Stimulated activated naive CD4-positive, alpha-beta T cell treated with Interleukin-2 at 50 U/mL for 16 hours (primary cell): Measurements from ENCODE around the gene KCNN3.

Source experiments
- DNase-seq: peaks from one replicate; lab custom pipeline; 2025; lab: John Stamatoyannopoulos, UW

Gene KCNN3

DNA sequence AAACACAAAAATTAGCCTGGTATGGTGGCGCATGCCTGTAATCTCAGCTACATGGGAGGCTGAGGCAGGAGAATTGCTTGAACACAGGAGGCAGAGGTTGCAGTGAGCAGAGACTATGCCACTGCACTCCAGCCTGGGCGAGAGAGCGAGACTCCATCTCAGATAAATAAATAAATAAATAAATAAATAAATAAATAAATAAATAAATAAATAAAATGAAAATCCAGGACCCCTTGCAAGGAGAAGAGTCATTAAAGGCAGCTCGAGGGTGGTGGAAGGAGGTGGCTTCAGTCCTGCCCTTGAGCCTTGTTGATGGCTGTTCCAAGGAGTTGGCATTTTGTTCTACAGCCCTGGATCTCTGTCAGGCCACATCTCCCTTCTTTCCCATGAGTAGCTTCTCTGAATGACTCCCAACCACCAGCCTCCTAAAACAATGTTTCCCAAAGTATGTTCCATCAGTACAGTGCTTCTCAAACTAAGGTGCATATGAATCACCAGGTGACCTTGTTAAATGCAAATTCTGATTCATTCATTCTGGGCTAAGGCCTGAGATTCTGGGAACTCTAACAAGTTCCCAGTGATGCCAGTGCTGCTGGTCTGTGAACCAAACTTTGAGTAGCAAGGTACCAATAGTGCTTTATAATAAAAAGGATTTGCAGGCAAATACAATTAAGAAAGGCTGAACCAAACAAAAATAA is 99.0 kb downstream of the KCNN3 start:
- no peak for DNase-seq

DNA sequence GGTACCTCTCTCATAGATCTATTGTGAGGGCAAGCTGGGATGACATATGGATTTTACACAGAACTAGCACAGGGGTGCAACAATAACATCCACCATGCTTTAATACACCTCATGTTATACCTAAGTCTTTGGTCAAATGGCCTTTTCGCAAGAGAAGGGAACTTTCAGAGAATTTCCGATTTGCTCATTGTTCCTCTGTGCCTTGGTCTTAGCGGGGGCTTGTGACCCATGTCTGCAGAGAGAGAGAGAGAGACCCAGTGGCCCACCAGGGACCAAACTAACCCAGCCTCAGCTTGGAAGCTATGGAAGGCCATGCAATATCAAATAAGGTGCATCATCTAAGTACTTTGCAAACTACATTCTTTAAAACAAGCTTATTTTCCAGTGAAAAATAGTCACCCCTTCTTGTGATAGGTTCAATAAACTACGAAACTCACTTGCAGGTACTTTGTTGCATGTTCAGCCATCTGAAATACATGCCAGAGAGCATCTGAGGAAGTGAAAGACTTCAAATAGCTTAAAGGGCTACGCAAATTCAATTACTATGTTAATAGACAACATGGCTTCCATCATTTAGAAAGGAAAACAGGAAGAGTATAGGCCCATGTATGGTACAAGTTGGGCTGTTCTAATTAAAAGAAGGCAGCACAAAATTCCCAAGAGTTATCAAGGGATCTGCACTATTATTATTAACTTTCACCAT is 100.7 kb downstream of the KCNN3 start:
- no peak for DNase-seq

DNA sequence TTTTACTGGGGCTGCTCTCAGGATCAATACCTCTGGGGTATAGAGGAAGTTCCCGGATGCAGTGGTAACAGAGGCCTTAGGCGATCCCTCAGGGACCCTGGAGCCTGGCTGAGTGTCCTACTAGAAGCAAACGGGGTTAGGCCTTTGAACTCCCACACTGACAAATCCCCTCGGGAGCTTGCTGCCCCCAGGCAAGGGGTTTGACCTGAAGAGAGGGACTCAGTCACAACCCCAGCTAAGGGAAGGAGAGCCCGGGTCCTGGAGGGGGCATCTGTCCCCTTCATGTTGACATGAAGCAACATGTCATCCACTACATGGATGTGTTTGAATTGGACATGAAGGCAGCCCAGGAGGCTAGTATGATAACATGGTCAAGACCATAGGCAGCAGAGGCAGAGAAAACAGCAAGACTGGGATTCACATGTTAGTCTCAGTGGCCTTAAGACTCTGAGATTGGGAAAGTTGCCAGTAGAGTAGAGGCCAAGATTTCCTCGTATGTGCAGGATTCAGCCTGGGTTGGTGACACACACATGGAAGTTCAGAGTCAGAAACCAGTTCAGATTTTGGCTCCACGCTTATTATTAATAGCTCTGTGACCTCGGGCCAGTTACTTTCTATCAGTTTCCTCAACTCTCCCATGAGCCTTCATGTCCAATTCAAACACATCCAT is 101.5 kb downstream of the KCNN3 start:
- DNase-seq, result no peak

DNA sequence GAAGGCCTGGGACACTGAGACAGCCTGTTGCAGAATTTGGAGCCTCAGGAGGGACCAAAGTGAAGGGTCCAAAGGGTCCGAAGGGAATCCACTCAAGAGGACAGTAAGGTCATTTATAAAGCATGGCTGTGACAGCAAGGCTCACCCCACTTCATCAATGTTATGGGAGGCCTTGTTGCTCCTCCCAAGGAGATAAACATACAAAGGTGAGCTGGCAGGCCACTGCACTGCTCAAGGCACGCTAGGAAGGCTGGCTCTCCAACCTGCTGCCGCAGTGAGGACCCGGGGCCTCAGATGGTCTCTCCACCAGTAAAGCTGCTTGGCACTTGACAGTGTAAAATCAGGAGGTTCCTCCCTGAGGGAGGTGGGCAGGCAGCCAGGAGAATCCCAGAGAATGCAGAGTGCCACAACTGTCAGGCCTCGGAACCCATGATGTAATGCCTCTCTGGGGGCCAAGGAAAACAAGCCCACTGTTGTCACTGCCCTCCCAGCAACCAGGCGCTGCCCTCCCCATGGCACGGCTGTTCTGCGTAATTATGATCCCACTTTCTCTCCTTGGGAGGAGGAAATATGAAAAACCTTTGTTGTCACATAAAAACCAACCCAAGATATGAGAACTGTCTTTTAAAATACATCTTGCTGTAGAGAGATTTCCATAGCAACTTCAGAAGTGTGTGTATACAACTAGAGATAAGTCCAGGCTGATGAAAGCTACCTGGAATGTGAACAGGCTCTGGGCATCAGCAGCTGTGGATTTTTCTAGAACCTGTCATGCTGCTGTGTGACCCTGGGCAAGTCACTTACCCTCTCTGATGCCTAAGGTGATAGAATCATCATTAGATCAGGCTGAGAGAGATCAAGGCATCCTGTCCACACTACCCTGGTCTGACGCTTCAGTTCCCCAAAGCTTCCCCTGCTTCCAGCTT is 102.5 kb downstream of the KCNN3 start:
- DNase-seq, result no peak

DNA sequence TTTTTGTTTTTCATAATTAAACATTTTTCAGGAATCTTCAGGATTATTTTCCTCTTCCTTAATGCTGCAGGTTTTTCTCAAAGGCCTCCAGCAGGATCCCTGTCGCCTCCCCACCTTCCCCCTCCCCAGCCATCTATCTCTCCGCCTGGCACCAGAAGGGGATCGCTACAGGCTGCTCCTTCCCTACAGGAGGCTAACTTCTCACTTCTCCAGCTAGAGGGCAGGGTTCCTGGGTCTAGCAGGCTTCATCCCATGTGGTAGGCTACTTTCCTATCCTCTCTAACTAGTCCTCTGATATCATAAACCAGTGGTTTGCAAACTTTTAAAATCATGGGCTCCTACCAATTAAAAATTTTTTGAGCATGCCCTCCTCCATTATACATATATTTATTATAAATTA is 104.1 kb downstream of the KCNN3 start:
- no peak for DNase-seq

DNA sequence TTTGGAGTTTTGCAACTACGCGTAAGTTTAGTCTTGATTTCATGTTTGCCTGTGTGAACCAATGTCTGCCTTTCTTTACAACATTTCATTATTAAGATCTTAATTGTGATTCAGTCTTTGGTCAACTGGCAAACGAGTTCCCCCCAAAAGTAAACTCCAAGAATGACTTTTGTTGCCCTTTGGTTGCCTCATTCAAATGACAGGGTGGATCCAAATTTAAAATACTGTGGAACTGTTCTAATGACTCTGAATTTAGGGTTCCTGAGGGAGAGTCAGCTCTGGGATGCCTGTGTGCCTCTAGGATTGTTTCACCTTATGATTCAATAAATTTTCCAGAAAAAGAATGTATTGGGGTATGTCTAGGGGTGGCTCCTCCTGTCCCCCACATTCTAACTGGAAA is 105.3 kb downstream of the KCNN3 start:
- DNase-seq, result no peak

DNA sequence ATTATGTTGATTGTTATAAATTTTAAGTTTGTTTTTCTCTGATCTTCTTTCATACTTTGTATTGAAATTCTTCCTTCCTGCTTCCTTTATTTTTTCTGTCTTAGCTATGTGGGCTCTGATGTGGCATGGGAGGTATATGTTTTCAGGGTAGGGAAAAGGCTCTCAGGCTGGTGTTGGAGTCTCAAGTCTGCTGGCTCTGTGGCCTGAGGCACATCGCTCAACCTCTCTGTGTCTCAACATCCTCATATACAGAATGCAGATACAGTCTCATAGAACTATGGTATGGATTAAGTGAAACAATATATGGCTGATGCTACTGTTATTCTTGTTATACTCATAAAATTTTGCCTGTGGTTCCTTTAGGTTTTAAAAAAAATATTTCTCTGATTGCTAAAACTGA is 105.9 kb downstream of the KCNN3 start:
- no peak for DNase-seq

DNA sequence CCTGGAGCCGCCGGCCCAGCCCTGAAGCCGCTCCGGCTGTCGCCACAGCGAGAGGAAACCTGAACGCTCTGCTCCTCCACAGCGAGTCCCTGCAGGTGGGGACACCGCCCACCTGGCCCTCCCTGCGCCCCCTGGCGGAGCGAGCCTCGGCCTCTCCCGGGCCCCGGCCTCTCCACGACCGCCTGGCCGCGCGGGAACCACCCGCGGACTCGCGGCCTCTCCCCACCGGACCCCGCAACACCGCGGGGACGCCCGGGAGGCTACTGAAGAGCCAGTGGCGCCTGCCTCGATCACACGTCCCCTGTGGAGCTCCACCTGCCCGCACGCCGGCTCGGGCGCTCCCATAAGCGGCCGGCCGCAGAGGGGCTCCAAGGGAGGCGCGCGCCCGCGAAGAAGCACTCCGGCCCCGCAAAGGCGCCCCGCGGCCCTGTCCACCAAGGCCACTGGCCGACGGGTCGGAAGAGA is 109.6 kb downstream of the KCNN3 start:
- DNase-seq, result peak; percentile 79

DNA sequence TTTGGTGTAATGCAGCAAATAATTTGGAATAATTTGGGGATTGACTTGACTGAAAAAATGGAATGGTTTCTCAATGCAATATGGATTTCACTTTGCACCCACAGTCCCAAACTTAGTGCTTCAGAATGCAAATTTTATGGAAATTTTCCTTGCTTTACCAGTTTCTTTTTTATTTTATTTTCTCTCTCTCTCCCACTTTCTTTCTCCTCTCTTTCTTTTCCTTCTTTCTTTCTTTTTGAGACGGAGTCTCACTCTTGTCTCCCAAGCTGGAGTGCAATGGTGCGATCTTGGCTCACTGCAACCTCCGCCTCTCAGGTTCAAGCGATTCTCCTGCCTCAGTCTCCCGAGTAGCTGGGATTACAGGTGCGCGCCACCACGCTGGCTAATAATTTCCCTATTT is 110.3 kb downstream of the KCNN3 start:
- DNase-seq, result no peak

DNA sequence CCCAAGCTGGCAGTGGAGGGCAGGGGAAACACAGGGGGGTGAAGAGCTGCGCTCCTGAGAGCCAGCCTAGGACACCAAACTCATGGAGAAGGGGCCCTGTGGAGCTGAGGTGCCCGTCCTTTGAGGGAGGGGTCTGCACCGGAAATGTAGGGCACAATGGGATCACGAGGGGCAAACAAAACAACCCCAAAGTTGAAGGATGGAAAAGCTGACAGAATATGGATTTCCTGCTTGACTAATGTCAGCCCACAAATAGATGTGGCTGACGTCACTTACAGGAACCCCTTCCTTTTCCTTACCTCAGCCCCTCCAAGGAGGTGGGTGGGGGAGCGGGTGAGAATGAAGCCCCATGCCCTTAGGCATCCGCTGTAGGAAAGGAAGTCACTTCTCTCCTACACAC is 110.9 kb downstream of the KCNN3 start:
- DNase-seq, result peak; percentile 50

DNA sequence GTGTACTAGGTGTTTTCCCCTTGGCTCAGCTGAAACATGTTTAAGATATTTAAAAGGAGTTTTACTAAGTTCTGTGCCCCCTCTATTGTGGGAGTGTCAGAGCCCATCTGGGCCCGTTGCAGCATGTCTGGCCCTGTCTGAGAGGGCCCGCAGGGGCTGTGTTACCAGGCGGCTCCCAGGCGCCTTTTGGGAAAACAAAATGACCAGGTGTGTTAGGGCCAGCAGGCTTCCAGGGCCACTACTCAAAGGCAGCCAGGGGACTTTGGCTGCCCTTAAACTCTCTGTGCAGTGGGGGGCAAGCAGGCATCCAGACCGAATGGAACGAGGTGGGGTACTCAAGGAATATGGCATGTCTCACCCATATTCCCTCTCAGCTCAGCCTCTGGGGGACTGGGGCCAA is 111.7 kb downstream of the KCNN3 start:
- DNase-seq, result no peak

DNA sequence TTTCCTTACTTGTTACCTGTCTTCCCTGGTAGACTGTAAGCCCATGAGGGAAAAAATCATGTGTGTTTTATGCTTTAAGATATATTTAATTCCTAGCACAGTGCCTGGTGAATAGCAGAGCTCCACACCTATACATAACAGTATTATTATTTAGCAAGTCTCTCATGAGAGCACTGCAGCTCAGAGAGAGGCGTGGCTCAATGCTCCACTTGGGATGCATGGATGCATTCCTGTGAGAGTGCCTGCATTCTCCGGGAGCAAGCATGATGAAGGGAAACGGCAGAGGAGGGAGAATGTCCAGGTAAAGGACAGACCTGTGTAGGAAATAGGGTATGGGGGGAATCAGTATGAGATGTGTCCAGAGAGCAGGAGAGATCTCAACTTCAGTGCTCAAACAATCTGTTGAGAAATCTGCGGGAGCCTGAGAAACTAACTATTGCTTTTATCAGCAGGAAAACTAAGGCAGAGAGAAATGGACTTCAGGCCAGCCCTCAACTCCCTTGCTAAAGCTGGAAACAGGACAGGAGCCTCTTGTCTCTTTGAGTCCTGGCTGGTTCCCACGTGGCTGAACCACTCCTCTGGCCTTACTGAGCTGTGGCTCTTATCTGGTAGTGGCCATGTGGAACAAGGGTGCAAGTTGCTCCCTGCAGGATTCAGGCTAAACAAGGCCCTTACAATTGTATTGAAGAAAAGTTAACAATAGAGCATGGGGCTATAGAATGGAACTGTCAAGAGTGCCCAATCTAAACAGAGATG is 113.1 kb downstream of the KCNN3 start:
- no peak for DNase-seq

DNA sequence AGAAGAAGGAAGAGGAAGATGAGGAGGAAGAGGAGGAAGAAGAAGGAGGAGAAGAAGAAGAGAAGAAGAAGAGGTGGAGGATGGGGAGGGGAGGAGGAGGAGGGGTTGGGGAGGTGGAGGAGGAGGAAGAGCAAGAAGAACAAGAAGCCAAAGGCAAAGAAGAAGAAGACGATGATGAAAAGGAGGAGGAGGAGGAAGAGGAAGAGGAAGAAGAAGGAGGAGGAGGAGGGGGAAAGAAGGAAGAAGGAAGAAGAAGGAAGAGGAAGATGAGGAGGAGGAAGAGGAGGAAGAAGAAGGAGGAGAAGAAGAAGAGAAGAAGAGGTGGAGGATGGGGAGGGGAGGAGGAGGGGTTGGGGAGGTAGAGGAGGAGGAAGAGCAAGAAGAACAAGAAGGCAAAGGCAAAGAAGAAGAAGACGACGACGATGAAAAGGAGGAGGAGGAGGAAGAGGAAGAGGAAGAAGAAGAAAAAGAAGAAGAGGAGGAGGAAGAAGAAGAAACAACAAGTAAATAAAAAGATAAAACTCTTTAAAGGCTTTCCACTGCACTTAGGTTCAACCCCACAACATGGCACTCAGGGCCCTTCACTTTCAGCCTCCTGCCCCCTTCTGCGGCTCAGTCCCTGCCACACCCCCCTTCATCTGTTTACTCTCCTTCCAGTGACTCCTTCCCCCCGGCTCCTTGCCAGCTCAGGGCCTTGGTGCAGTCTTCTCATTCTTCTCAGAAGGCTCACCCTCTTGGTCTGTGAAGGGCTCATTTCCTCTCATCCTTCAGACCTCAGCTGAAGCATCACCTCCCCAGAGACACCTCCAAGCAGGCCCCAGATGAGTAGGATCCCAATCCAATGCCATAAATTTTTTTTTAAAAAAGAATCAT is 114.0 kb downstream of the KCNN3 start:
- no peak for DNase-seq

DNA sequence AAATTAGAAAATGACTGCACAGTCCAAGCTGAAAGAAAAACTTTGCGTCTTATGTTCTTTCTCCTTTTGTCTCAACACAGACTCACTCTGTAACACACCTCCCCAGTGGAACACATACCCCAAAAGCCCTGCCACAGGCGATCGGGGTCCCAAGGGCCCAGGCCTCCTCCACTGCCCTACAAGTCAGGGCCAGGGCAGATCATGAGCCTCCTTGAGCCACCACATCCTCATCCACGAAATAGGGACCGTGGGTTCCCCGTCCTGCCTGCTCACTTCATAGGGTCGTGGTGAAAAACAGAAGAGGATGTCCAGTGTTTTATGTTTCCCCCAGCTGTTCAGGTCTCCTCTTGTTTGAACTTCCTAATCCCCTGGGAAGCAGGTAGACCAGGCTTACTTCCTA is 116.7 kb downstream of the KCNN3 start:
- DNase-seq, result no peak

DNA sequence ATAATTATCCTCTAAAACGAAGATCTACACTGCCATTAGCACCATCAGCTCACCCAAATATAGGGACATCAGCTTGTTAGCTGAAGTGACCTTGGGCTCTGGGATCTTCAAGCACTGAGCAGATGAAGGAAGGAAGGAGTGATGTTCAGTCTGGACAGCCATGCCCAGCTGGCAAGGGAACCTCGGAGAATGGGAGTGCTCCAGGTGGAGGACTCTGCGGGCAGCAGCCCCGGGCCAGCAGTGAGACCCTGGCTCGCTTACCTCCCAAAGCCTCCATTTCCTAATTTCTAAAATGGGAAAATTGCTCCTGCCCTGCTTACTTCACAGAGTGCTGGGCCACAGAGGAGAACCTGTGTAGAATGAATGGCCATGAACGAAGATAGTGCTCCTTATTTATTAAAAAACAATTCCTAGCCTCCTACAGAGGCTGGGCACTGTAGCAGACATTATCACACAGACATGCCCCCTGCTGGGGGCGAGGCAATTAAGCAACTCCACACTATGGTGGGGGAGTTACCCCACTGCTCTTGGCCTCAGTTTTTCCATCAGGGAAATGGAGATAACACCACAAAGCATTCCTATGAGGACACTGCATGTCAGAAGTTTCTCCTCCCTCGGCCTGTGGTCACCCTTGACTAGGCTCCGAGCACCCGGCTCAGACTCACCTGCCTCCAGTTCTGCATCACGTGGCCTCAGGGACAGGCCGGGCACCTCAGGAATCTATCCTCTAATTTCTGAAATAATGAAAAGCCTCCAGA is 117.6 kb downstream of the KCNN3 start:
- DNase-seq, result no peak

DNA sequence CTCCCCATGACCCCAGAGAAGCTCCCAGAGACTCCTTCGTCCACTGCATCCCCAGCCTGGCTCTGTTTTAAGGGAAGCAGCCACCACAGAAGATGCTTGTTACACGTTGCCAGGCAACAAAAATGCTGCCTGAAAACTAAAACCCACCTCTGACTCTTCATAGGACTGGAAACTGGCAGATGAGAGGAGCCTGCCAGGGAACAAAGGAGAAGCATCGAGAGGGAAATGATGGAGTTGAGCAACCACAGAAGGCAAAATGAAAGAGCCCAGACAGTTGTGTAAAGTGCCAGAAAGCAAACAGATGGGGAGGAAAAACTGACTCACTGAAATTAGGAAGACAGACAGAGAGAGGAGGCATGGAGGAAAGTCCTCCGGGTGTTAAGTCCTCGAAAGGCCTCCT is 118.4 kb downstream of the KCNN3 start:
- DNase-seq, result no peak

DNA sequence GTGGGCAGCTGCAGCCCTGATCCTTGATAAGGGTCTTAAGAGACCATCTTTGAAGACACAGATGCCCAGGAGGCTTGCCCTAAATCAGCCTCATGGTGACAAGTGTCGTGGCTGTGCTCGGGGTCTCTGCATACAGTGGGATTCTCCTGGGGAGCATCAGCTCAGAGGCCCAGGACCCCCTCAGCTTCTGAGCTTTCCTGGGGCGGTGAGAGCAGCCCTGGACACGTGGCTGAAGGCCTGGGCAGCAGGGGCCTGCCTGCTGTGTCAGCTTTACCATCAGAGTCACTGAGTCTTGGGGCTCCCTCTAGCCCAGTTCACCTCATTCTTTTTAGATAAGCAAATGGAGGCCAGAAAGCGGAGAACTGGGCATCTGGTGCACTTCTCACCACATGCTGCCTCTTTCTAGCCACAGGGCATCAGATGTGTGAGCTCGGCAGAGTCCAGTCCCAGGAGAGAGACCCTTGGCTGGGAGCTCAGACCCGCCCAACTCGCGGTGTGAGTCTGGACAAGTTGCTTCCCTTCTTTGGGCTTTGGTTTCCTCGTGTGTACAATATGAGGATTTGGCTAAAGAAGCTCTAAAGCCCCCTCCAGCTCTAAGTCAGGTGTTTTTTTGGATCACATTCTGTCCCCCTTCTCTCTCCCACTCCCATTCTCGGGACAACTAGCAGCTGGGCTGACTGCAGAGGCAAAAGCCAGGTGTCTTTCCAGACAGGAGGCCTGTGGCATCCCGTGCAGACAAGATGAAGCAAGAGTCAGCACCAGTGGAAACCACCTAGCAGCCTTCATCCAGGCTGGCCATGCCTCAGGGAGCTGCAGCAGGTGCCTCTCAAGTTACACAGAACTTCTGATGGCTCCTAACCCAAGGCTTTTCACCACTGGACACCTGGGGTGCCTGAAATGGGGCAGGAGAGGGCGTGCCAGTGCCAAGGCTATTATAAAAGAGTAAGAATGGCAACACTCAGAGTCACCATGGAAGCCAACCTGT is 119.1 kb downstream of the KCNN3 start:
- DNase-seq, result no peak

DNA sequence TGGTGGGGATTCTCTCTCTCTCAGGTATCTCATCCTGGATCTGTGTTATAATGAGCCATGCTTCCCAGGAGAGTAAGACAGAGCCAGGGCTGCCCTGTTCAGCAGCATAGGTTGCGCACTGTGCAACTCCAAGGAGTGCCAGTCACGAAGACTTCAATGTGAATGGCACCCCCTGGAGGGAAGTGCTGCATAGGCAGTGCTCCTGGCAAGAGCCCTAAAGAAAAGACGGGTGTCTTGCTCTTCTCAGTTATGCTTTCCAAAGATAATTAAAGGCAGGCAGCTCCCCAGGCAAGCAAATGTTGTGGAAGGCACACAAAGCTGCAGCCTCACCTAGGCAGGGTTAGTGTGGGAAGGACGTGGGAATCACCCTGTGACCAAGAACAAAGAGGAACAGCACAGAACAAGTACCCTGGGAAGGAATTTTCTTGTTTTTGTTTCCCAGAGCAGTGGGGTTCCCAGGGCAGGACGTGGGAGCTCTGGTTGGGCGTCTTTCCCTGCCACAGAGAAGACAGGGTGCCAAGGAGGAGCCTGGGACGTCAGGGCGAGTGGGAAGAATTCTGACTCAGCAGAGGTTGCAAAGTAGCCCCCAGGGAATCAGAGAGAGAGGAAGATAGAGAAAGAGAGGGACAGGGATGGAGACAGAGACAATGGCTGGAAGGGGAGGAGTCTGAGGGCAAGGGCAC is 120.9 kb downstream of the KCNN3 start:
- DNase-seq, result no peak
